HG03066 (cell line): ENCODE measurements around the gene STPG2.

Experiments used
- ATAC-seq: cut with Tn5 transposase; IDR thresholded peaks from one replicate; pipeline ENCODE4 v1.9.1; 2021; ENCODE audit warnings: low read depth; ENCODE audit not compliant: unreplicated experiment

The STPG2 gene

GRCh38 chr4:97548186-97548585, 595.1 kb downstream of the STPG2 start:
- ATAC-seq = no peak

- no peak for ATAC-seq
These were observed 611.9 kb downstream of the STPG2 start for GRCh38 chr4:97531351-97531750.

GRCh38 chr4:97530676-97531075, 612.6 kb downstream of the STPG2 start:
- ATAC-seq = no peak

- no peak for ATAC-seq
These were observed 618.0 kb downstream of the STPG2 start for GRCh38 chr4:97525236-97525635.

- ATAC-seq = no peak
These were observed 625.3 kb downstream of the STPG2 start for GRCh38 chr4:97517939-97518338.

GRCh38 chr4:97513917-97514316, 629.4 kb downstream of the STPG2 start:
- no peak for ATAC-seq
